Stimulated activated CD4-positive, alpha-beta T cell treated with anti-CD3 and anti-CD28 coated beads, Interleukin-15, amount 100 ng/mL, for 48 hours (primary cell): Measurements from ENCODE around the gene SRSF7.

Experiments
- DNase-seq, 2 donors: peaks; one replicate each; pipeline ENCODE4 v3.0.0-alpha.2; 2020; ENCODE audit warnings: low read depth in 2 of 2

SRSF7 gene

DNA sequence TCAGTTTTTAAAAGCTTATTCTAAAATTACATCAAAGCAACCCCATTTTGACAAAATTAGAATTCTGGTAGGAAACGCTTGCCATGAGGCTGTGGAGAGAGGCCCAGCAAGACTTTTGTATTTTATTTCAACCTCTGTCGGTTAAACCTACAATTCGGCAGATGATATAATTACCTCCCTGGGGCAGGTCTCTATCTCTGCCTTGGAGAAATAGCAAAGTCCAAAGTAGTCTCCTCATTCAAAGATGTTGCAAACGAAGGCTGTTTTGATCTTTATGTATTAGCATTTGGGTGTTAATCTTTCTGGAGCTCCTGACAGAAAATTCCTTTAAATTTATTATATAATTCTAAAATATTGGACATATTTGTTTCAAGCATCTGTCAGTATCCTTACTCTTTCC is 49.6 kb downstream of the SRSF7 start:
- DNase-seq = no peak

DNA sequence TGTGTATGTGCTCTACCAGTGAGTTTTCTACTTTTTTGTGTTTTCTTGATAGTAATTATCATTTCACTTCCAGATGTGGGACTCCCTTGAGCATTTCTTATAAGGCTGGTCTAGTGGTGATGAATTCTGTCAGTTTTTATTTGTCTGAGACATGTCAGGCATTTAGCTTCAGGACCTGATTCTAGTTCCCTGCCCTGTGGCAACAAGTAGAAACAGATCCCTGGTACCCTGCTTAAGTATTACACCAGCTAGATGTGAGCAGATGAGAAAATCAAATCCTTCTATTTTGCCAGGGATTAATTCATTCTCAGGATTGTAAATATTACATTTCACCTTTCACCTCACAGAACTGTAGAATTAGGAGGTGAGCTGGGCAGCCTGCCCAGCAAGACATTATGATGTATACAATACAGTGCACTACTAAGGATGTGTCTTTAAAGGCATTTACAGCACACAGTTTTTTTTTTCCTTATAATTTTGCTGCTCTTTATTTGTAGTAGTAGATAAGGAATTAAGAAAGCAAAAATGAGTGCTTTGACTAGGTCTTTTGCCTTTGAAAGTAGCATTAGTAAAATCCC is 50.2 kb downstream of the SRSF7 start:
- no peak for DNase-seq

DNA sequence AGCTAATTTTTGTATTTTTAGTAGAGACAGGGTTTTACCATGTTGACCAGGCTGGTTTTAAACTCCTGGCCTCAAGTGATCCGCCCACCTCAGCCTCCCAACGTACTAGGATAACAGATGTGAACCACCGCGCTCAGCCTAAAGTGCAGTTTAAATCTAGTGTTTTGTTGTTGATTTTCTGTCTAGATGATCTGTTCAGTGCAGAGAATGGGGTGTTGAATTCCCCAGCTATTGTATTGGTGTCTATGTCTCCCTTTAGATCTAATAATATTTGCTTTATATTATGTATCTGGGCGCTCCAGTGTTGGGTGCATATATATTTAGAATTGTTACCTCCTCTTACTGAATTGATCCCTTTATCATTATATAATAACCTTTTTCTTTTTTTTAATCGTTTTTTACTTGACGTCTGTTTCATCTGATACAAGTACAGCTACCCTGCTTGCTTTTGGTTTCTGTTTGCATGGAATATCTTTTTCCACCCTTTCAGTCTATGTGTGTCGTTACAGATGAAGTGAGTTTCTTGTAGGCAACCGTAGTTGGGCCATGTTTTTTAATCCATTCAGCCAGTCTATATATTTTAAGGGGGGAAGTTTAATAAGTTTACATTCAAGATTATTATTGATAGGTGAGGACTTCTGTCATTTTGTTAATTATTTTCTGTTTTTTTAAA is 50.9 kb downstream of the SRSF7 start:
- DNase-seq = no peak

DNA sequence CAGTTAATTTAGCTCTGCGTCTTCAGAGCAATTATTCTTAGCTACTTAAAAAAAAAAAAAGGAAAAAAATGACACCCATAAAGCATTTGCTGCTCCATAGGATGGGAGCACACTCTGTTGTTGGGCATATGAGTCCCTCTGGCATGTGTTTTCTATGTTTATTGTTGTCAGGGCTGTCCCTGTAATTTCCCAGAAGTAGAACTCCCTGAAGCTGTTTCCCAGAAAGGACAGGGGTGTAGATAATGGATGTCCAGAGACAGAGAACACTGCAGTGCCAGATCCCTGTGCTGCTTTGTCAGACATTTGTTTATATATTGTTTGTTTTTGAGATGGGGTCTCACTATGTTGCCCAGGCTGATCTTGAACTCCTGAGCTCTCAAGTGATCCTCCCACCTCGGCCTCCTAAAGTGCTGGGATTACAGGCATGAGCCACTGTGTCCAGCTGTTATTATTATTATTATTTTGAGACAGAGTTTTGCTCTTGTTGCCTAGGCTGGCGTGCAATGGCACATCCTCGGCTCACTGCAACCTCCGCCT is 52.6 kb downstream of the SRSF7 start:
- no peak for DNase-seq

DNA sequence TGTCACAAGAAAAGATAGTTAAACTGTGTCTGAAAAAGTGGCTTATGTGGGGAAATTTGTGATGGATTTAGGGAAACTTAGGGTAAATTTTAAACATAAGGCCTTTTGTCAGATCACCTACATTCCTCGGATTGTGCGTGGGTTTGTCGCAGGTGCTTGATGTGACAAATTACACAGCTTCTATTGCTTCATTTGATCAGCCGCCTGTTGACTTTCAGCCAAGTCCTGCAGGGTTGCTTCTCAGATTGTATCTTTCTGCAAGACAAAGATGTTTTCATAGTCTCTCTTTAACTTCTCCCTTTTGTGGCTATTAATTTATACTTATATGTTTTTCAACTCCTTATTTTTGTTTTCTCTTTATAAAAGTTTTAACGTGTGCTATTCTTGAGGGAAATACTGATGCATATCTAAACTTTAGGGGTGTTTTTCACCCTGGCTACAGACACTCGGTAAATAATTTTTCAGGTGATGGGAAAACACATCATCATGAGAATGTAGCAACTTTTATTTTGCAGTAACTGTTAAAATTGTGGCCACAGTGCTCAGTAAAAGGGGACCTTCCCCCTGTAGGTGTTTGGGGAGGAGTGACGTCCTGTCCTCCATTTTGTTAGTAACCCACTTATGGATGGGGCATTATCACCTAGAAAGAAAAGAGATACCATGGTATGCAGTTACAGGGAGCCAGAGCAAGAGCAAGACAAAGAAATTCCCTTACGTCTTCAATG is 53.9 kb downstream of the SRSF7 start:
- DNase-seq = no peak
